Activated T-cell treated with anti-CD3 and anti-CD28 coated beads, Interleukin-2, amount 50 U/mL, for 1 hour (primary cell): Measurements from ENCODE around the gene UMAD1.

Experiments used
- DNase-seq: peaks from one replicate; pipeline ENCODE4 v3.0.0-alpha.2; 2020

Gene UMAD1

DNA sequence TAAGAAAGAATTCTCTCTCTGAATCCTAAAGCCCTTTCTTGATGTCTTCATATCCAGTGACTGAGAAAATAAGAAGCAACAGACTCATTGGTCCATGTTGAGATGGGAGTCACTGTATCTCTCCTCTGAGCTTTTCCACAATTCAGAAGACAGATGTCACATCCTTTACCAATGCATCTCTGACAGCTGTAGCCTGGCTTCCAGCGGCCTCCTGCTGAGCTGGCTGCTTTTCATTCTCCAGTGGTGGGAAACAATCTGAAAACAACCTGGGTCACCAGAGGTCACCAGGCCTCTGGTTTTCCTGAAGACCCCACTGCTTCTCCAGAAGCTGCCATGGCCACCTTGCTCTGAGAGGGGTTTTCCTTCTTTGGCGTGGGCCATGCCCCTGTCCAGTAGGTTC, 96.1 kb downstream of the UMAD1 start:
- DNase-seq = no peak

DNA sequence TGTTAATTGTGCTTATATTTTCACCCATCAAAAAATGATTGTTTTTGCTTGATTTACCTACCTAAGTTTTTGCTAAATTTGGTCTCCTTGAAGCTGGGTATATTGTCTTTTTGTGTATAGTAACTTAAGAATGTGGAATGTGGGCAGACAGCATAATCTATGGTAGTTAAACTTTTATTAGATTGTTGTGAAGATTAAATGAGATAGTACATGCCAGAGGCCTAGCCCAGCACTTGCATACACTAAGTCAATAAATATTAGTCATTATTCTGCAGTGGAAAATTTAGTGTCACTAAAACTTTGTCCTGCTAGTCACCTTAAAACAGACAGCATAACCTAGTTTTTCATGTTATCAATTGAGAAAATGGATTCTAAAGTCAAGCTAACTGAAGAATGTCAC, 97.1 kb downstream of the UMAD1 start:
- no peak for DNase-seq

DNA sequence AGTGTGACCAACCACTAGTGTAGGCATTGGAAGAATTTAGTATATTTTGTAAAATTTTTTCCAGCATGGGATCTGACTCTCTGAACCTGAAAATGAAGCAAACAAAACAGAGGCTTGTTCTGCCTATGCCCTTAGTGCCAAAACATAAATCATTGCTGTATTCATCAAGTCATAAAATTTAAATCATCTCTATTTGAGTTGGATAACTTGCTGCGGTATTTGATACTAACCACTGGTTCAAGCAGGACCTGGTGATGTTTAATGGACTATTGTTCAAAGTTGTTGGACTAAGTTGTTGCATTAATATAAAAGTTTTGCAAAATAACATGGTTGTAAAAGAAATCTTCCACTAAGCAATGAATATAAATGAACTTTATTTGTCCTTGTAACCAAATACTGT, 97.6 kb downstream of the UMAD1 start:
- no peak for DNase-seq

DNA sequence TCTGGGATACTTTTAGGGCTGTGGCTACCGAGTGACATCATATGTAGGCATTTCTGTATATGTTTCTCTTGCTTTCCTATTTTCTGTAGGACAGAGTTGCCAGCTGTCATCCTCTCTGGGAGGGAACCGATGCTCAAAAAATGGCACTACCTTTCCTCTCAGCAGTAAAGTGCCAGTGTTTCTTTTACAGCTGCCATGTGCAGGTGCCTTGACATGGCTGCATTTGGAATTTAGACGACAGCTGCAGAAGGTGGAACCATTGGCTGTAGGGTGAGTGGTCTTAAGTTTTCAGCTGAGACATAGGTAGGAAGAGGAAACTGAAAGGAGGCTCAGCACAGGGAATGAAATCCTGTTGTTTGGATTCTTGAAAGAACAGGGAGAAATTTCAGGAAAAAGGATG, 98.1 kb downstream of the UMAD1 start:
- DNase-seq = no peak

DNA sequence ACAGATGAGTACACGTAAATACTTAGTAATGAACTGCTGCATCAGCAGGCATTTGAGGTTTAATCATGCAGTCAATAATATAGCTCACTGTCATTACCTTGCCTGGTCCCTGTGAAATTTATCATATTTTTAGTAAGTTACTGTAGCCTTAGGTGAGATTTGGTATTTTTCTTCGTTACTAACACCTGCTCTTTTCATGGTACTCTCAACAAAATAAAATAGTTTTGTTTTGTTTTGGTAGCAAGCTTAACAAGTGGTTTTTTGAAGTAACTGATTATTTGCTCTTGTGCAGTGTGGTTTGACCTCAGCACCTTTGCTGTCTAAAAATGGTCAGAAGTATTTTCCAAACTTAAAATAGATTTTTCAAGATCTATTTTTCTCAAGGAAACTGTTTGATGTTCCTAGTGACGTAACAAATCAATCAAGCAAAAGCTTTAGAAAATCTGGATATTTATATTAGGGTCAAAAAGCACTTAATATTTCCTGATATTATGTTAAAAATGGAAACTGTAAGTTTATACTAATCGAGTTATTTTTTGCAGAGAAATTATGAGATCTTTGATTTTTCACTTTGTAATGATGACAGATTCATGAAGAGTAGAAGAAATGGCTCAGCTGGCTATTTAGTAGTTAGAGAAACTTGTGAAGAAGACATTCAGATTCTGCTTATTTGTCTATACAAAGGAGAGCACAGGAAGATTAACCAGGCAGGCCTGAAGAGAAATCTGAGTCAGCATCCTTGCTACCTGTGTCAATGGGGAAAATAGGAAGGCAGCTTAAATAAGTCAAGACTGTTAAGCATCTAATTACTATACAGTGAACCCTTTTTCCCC, 98.9 kb downstream of the UMAD1 start:
- DNase-seq = no peak

DNA sequence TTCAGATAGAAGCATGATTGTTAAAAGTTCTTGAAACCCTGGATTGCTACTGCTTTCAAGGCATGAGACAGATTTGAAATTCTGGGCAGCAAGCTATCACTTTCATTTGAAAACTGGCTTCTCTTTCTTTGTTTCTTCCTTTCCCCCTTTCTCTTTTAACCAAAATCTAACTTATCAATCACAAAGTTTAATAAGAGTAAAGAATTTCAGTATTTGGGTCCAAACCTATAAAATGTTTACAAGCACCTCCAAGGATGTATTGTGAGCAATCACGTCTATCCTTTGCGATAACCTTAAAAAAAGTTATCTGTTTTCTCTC, 99.4 kb downstream of the UMAD1 start:
- no peak for DNase-seq

DNA sequence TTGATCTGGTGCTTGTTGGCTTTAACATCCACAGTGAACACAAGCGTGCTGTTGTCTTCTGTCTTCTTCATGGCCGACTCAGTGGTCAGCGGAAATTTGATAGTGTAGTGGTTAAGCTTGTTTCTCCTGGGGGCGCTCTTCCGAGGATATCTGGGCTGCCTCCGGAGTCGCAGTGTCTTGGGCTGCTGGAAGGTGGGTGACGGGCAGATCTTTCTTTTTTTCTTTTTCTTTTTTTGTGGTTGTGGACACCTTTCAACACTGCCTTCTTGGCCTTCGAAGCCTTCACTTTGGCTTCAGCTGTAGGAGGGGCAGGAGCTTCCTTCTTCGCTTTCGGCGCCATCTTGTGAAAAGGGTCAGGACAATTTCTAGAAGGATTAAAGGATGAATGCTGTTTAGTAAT, 101.7 kb downstream of the UMAD1 start:
- DNase-seq = no peak

DNA sequence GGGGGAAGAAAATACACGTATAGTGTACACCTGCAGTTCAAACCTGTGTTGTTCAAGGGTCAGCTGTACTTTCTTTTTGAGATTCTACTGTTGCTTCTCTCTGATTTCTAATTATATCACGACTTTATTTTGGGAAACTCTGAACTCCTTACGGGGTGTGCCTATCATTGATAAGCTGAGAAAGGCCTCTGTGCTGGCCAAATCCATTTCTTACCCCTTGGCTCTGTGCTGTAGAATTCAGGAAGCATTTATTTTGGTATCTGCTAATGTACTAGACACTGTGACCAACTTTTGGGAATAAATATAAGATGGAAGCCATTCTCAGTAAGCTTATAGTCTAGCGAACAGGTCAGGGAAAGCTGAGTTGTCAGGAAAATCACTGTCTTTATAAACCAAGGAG, 104.7 kb downstream of the UMAD1 start:
- DNase-seq = no peak

DNA sequence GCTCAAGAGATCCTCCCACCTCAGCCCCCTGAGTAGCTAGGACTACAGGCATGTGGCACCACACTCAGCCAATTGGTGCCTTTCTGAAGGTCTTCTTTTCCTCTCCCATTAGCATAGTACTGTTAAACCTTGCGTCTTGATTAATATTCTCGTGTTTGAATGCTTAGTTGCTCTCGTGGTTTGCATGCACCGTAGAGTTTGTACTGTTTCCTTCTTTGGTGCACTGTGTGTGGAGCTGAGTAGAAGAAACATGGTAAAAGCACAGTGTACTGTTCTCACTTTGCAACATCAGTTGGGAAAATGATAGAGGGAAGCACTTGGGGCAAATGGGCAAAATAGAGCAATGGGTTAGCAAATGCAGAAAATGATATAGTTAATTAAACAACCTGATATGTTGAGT, 105.4 kb downstream of the UMAD1 start:
- DNase-seq = no peak

DNA sequence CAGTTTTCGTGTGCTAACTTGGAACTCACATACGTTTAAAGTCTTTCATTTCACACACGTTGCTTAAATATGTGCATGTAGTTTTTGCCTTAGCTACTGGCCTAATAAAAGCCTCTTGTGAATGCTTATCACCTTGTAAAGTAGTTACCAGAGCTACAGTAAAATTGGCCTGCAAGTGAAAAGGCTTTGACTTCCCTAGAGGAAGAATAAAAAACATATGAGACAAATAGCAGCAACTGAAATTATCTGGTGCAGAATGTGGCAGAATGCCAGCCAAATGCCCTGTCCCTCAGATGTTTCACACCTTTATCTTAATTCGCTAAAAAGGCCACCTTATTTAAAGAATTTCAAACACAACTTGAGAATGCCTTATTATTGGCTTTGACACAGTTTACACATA, 105.9 kb downstream of the UMAD1 start:
- no peak for DNase-seq

DNA sequence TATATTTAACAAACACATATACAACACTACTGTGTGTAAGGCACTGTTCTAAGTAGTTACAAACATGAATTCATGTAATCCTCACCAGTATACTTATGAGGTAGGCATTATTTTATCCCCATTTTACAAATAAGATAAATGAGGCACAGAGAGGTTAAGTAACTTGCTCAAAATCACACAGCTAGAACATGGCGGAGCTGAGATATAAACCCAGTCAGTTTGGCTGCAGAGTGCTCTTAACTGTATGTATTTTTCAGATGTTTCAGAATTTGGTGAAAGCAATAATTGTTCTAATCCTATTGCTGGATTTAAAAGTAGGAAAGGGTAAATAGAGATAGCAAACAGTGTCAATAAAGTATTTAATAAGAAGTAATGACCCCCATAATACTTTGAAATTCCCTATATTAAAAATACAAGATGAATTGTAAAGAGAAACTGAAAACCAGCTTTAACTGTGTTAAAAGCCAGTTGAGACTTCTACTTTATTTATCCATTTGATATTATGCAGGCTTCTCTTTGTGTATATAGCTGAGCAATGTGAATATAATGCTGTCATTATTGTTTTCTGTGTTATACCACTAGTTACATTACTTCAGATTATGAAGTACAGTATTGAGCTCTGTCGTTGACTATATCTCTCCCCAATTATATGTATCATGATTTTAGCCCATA, 110.2 kb downstream of the UMAD1 start:
- no peak for DNase-seq

DNA sequence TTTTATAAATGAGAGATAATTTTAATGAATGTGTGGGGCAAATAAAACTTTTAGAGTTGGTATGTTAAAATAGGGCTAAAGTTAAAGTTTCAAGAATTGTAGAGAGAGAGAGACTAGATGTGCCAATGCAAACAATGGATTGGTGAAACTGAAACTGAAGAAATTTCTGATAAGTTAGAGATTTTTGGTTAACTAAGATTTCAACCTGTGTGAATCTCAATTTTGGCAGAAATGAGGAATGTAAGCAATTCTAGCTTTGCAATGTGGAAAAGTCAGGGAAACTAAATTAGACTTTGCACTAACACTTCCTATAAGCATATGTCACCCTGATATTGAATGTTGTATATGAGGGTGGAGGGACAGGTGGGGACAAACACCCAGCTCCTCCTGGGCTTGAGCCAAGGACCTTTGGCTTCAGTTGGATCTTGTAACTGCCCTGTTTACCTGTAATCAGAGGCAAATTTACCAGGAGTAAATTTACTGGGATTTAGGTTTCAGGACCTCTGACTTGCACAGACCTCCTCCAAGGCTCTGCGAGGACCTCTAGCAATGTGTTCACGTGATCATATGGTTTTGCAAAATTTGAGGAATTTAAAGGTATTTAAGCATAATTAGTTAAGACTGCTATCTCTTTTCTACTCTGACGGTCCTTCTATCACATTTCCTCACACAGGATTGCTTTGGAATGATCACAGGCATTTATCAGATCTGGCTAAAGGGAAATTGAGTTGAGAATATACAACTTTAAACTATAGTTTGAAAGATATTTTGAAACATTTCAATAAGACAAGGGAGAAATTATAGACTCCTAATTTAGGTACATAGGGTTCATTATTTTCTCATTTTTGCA, 110.9 kb downstream of the UMAD1 start:
- DNase-seq = no peak

DNA sequence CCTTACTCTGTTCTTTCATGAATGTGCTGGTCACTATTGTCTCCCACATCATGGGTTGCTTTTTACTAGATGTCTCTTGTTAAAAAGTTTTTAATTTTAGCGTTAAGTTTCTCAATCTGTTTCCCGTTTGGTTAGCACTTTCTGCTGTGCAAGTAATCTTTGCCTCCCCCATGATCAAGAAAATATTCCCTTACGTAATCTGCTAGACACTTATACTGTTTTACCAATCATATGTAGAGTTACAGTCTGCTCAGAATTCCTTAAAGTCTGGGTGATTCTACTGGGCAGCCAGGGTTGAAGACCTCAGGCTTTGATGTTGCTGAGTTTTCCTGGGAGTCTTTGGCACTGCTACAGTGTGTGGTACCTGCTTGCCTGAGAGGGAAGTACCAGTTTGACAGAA, 116.0 kb downstream of the UMAD1 start:
- DNase-seq = no peak

DNA sequence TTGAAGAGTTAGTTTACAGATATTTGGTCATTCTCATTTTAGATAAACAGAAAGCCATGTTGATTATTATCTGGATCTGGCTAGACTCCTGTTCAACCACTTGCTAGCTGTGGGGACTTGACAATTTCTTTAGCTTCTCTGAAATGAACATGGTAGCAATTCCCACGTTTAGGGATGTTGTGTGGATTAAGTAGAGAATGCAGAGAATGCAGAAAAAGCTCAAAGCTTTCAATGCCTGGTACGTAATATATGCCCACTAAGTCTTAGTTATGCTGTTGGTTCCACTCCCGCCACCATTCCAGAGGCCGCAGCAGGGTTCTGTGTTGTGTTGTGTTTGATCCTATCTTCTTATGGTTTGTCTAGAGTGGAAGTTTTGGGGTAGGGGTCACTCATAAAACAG, 117.0 kb downstream of the UMAD1 start:
- no peak for DNase-seq

DNA sequence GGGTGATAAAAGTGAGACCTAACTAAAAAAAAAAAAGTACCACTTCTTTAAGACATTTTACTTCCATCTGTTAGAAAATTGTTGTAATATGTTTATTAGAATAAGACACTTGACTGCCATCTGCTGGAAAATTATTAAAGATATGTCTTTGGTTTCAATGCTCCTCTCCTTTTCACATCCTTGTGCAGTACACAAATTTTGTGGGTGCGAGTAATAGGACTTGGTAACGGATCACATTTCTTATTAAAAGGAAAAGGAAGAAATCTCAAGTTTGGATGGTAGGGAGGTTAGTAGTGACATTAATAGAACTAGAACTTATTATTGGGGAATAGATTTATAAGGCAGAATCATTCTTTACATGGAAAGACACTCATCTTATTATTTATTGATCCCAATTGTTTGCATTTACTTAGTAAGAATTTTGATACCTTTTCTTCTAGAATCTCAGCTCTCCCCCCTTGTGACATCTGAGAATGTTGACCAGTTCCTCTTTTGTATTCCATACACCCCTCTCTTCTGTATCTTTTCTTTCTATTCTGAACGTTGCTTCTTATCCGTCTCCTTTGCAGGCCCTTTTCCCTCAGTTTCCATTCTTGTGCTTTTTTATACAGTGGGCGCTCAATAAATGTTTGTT, 120.9 kb downstream of the UMAD1 start:
- DNase-seq = no peak

DNA sequence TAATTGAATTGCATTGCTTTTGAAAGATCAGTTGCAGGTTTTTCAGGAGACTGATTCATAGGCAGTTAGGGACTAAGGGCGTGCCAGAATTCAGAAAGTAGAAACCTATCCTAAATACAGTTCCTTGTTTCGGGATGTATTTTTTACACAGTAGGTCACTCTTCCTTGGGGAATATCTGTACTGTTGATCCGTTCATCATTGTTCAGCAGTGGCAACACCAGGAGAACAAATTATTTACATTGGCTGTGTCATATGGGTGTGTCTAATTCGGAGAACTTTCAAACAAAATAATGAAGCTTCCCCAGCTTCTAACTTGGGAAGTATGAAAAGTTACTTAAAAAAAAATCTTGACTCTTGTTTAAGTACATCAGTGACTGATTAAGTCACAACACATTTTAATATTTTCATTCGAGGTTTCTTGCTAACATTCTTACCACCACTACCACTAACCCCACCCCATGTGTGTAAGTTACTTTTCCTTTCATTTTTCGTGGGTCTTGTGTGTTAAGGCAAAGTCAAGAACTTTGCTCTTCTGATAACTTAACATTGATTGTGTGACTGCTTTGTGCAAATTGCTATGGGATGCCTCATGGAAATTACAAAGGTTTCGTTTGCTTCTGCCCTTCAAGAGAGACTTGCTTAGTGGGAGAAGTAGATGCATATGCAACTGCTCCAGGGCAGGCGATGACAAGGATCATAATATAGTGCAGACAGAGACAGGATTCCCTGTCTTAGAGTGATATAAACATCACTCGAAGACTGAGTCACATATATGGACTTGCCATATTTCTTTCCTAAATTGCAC, 121.6 kb downstream of the UMAD1 start:
- DNase-seq = no peak

DNA sequence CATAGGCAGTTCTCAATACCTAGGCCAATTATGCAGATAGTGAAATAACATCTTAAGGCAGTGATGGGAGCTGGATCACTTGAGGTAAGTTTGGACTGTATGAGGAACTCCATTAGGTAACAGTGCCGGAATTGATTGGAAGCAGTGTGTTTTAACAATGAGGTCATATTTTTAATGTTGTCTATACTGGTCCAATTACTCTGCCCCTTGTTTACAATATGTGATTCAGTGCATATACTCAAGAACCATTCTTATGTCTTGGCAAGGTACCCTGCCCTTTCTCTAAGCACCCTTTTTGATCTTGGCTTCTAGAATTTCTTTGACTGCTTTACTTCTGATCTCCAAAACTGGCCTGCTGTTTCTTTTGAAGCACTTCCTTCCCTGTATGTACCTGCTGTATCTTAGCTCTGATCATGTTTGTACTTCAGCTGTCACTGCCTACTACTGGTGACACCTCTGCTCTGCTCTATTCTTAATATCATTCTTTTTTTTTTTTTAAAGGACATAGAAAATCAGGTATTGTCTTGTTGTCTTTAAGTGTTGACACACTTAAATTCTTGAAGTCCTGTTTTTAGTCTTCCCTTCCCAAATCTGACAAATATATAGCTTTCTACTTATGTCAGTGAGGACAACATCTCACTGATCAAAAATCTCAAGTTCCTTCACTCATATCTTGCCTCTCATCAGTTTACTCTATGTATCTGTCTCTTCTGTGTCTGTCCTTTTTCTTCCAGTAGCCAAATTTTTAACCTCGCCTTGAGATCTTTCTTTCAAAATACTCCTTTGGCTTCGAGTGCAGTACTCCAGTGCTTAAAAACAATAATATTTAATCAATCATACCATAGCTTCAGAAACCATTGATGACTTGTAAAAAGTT, 124.2 kb downstream of the UMAD1 start:
- no peak for DNase-seq

DNA sequence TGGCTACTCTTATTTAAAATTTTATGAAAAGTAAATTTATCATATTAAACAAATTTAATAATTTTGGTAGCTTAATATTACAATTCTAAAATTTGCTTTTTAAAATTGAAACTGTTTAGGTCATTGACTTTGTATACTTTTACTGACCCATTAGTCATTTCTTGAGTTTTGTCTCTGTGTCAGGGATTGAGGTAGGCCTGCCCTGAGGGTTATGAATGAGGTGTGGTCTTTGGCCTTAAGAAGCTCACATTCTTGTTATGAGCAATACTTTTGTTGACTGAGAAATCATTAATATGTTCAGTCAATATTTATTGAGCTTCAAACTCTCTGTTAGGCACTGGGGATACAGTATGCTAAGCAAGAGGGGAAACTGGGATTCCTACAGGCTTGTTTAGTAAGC, 124.9 kb downstream of the UMAD1 start:
- DNase-seq = no peak

DNA sequence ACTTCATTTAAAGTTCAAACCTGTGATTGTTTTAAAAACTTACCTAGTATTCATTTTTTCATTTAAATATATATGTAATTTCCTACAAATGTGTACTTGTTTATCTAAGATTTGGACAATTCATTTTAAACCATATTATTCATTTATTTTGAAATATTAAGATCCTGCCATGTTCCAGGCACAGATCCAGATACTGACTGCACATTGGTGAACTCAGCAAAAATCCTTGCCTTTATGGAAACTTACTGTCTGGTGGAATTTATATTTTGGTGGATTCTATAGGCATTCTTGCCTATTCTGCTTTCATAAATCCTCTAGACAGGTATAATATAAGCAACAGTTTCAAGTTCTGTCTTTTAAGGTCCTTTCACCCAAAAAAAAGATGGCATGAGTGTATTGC, 126.1 kb downstream of the UMAD1 start:
- no peak for DNase-seq

DNA sequence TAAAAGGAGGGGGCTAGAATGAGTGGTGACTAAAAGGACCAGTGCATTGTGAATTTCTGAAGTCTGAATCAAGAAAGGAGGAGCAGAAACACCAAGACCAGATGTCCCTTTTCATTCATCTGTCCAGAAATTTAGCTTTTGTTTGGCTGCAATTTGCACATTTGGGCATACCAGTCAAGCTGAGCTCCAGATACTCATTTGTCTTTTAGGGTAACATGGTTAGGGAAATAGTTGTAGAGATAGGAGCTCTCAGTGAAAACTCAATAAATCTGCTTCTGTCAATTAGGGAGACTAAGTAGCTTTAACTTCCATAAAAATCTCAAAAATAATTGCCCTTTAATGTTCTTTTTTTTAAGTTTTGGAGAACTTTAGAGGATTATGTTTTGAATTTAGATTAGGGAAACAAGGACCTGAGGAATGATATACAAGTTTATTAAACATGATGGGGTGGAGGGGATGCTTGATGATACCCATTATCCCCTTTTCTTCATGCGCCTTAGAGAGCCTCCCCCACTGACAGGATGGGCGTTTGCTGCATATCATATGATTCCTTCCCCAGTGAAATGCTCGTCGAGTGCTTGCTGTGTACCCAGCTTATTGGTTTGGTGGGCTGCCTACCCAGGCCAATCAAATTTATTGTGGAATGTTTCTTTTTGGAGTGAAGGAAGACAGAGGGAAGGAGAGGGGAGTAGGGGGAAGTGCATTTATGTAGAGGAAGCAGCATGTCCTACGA, 128.6 kb downstream of the UMAD1 start:
- DNase-seq = no peak
